H1 (cell line): ENCODE data around the gene KLK8. TPM values are rescaled to one million over a fixed set of nuclear protein-coding genes. Genes with fewer than 3 reads are reported as not detected.

Experiments
- CTCF ChIA-PET: fragments of 300-600 bp; sonication (Branson Sonifier 250); formaldehyde crosslinking; loops from one replicate; lab custom pipeline; 2021; ENCODE audit not compliant: partially characterized antibody; lab: Charles Lee
- POLR2A ChIA-PET: fragments of 300-600 bp; sonication (Branson Sonifier 250); formaldehyde crosslinking; loops from one replicate; lab custom pipeline; 2021; ENCODE audit warnings: inconsistent platforms; ENCODE audit not compliant: partially characterized antibody; lab: Charles Lee
- DNase-seq, 2 experiments: peaks; one replicate each; pipeline versions ENCODE4 v3.0.0 to v3.0.0-alpha.2; 2010 to 2022; ENCODE audit warnings: low spot score in 2 of 2, low read depth in 1 of 2, mixed read lengths in 1 of 2
- FAIRE-seq: peaks from 2 replicates; lab custom pipeline; 2011; peaks lifted over from hg19 to GRCh38; lab: Jason Lieb, UNC
- H2AFZ ChIP-seq: 2 replicates; pipeline ENCODE4 v1.8.1; 2012; ENCODE audit warnings: low read length, inconsistent platforms
- H2AK5ac ChIP-seq: 2 replicates; pipeline ENCODE4 v1.6.1; 2013; ENCODE audit warnings: low read depth, low read length
- H2BK120ac ChIP-seq: replicated peaks from 2 replicates; pipeline ENCODE3; 2013; ENCODE audit warnings: low read depth, low read length, inconsistent platforms
- H2BK12ac ChIP-seq: 2 replicates; pipeline ENCODE4 v1.6.1; 2013; ENCODE audit warnings: low read depth, low read length
- H2BK15ac ChIP-seq: 2 replicates; pipeline ENCODE4 v1.6.1; 2013; ENCODE audit warnings: low read length
- H2BK20ac ChIP-seq: 2 replicates; pipeline ENCODE4 v1.6.1; 2013; ENCODE audit warnings: low read length
- H2BK5ac ChIP-seq: 2 replicates; pipeline ENCODE4 v1.6.1; 2013; ENCODE audit warnings: low read depth, low read length
- H3K14ac ChIP-seq: 2 replicates; pipeline ENCODE4 v1.6.1; 2013; ENCODE audit warnings: inconsistent platforms; ENCODE audit not compliant: insufficient read length
- H3K18ac ChIP-seq: 2 replicates; pipeline ENCODE4 v1.6.1; 2013; ENCODE audit warnings: low read length; ENCODE audit errors: extremely low read depth
- H3K23ac ChIP-seq: 2 replicates; pipeline ENCODE4 v1.6.1; 2013; ENCODE audit warnings: inconsistent platforms; ENCODE audit not compliant: insufficient read length
- H3K23me2 ChIP-seq: 2 replicates; pipeline ENCODE4 v1.6.1; 2013; ENCODE audit warnings: low read depth, low read length
- H3K27ac ChIP-seq: 2 replicates; pipeline ENCODE4 v1.6.1; 2011; ENCODE audit warnings: low read depth, low read length, inconsistent platforms
- H3K27me3 ChIP-seq, 4 experiments: replicated peaks in 1 of 4; 1 replicate in 1 of 4; 2 replicates in 3 of 4; pipeline versions ENCODE4 v1.6.1 to v1.8.1; 2011 to 2013; ENCODE audit warnings: low read length in 3 of 4, mild to moderate bottlenecking in 3 of 4, inconsistent platforms in 2 of 4, mixed read lengths in 2 of 4, moderate library complexity in 1 of 4; ENCODE audit not compliant: control insufficient read depth in 3 of 4, insufficient read depth in 3 of 4; ENCODE audit errors: extremely low read depth in 1 of 4
- H3K36me3 ChIP-seq, 4 experiments: 2 replicates each; pipeline versions ENCODE4 v1.6.1 to v1.8.1; 2011 to 2013; ENCODE audit warnings: mild to moderate bottlenecking in 4 of 4, low read length in 3 of 4, moderate library complexity in 2 of 4, control low read depth in 1 of 4, inconsistent platforms in 1 of 4; ENCODE audit not compliant: insufficient read depth in 4 of 4, control insufficient read depth in 2 of 4
- H3K4ac ChIP-seq: replicated peaks from 2 replicates; pipeline ENCODE3; 2013; ENCODE audit warnings: low read length, low read depth, mixed read lengths, inconsistent platforms; ENCODE audit not compliant: insufficient read length
- H3K4me1 ChIP-seq, 4 experiments: replicated peaks in 1 of 4; 1 replicate in 1 of 4; 2 replicates in 3 of 4; pipeline versions ENCODE4 v1.6.1 to v1.8.1; 2011 to 2013; ENCODE audit warnings: low read length in 3 of 4, inconsistent platforms in 2 of 4, mixed read lengths in 1 of 4; ENCODE audit not compliant: insufficient read depth in 4 of 4, control insufficient read depth in 3 of 4
- H3K4me2 ChIP-seq, 2 experiments: 2 replicates each; pipeline versions ENCODE4 v1.6.1 to v1.8.1; 2011 to 2013; ENCODE audit warnings: low read depth in 2 of 2, low read length in 2 of 2, control low read depth in 1 of 2, inconsistent platforms in 1 of 2, mild to moderate bottlenecking in 1 of 2; ENCODE audit not compliant: insufficient read depth in 1 of 2
- H3K4me3 ChIP-seq, 4 experiments: fragments of 200-600, 300-600 bp in 1 of 4; sonication (generic), shearing (Covaris generic), sonication (Bioruptor Twin) in 1 of 4; 2 replicates each; pipeline versions ENCODE4 v1.5.1 to v1.8.1; 2011 to 2016; ENCODE audit warnings: low read length in 4 of 4, low read depth in 3 of 4, control low read depth in 2 of 4, inconsistent platforms in 2 of 4, mild to moderate bottlenecking in 2 of 4, mixed read lengths in 1 of 4, moderate library complexity in 1 of 4; ENCODE audit not compliant: insufficient read depth in 2 of 4; ENCODE audit errors: extremely low read depth in 1 of 4
- H3K56ac ChIP-seq: replicated peaks from 2 replicates; pipeline ENCODE3; 2013; ENCODE audit warnings: low read depth, mild to moderate bottlenecking, mixed read lengths, low read length, inconsistent platforms; ENCODE audit not compliant: insufficient read length
- H3K79me1 ChIP-seq: 2 replicates; pipeline ENCODE4 v1.6.1; 2013; ENCODE audit warnings: low read depth, low read length, control low read depth
- H3K79me2 ChIP-seq, 2 experiments: 2 replicates each; pipeline versions ENCODE4 v1.6.1 to v1.8.1; 2012 to 2013; ENCODE audit warnings: low read length in 2 of 2, mild to moderate bottlenecking in 2 of 2, inconsistent platforms in 1 of 2; ENCODE audit not compliant: insufficient read depth in 2 of 2, control insufficient read depth in 1 of 2
- H3K9ac ChIP-seq, 4 experiments: replicated peaks in 1 of 4; 1 replicate in 1 of 4; 2 replicates in 3 of 4; pipeline versions ENCODE4 v1.6.1 to v1.8.1; 2011 to 2013; ENCODE audit warnings: low read depth in 3 of 4, low read length in 3 of 4, control low read depth in 2 of 4, mild to moderate bottlenecking in 2 of 4, moderate library complexity in 2 of 4, inconsistent platforms in 1 of 4; ENCODE audit errors: extremely low read depth in 1 of 4
- H3K9me3 ChIP-seq, 2 experiments: 2 replicates each; pipeline versions ENCODE4 v1.6.1 to v1.8.1; 2012 to 2013; ENCODE audit warnings: mild to moderate bottlenecking in 2 of 2, moderate library complexity in 2 of 2, control low read depth in 1 of 2, inconsistent platforms in 1 of 2, low read depth in 1 of 2, low read length in 1 of 2, mixed read lengths in 1 of 2; ENCODE audit not compliant: insufficient read depth in 2 of 2
- H4K20me1 ChIP-seq, 2 experiments: replicated peaks in 1 of 2; 2 replicates each; pipeline versions ENCODE3 to v1.8.1; 2011 to 2013; ENCODE audit warnings: inconsistent platforms in 2 of 2, low read length in 2 of 2, mild to moderate bottlenecking in 1 of 2; ENCODE audit not compliant: insufficient read depth in 2 of 2, control insufficient read depth in 1 of 2
- H4K5ac ChIP-seq: 2 replicates; pipeline ENCODE4 v1.6.1; 2013; ENCODE audit warnings: low read length, low read depth, mixed read lengths, inconsistent platforms; ENCODE audit not compliant: insufficient read length
- H4K8ac ChIP-seq: 2 replicates; pipeline ENCODE4 v1.8.0; 2013; ENCODE audit warnings: mild to moderate bottlenecking, moderate library complexity, low read length, inconsistent platforms; ENCODE audit not compliant: insufficient read depth; ENCODE audit errors: extremely low read depth
- H4K91ac ChIP-seq: replicated peaks from 2 replicates; pipeline ENCODE3; 2013; ENCODE audit warnings: low read length, mixed read lengths, inconsistent platforms; ENCODE audit not compliant: insufficient read length
- CREB1 ChIP-seq: IDR thresholded peaks from 2 replicates; pipeline ENCODE4 v1.6.1; 2012; ENCODE audit warnings: inconsistent platforms
- EZH2 ChIP-seq: fragments of 200-600 bp; sonication (generic); IDR thresholded peaks from 2 replicates; pipeline ENCODE4 v1.7.1; 2012; ENCODE audit warnings: low read depth, mild to moderate bottlenecking, moderate library complexity, low read length, inconsistent platforms; ENCODE audit not compliant: severe bottlenecking
- HDAC2 ChIP-seq, 2 experiments: fragments of 300-600 bp in 1 of 2; sonication (generic) in 1 of 2; IDR thresholded peaks; 2 replicates each; pipeline ENCODE4 v1.6.1; 2011 to 2012; ENCODE audit warnings: low read depth in 2 of 2, low read length in 2 of 2, mild to moderate bottlenecking in 2 of 2, moderate library complexity in 2 of 2, borderline replicate concordance in 1 of 2, inconsistent platforms in 1 of 2
- KDM1A ChIP-seq: fragments of 200-600, 300-600 bp; sonication (generic); IDR thresholded peaks from 2 replicates; pipeline ENCODE4 v1.7.1; 2016; ENCODE audit warnings: mild to moderate bottlenecking, low read length, borderline replicate concordance
- MAX ChIP-seq: IDR thresholded peaks from 2 replicates; pipeline ENCODE4 v1.6.1; 2012; ENCODE audit warnings: inconsistent platforms
- PHF8 ChIP-seq: fragments of 200-600 bp; sonication (generic); conservative IDR thresholded peaks from 2 replicates; pipeline ENCODE4 v1.7.1; 2012; ENCODE audit warnings: low read depth, mild to moderate bottlenecking, inconsistent platforms, low read length, moderate library complexity
- SAP30 ChIP-seq: fragments of 300-600 bp; sonication (generic); IDR thresholded peaks from 2 replicates; pipeline ENCODE4 v1.7.1; 2012; ENCODE audit warnings: low read length, moderate library complexity, mild to moderate bottlenecking, inconsistent platforms; ENCODE audit not compliant: insufficient read depth, insufficient replicate concordance
- SRF ChIP-seq: IDR thresholded peaks from 2 replicates; pipeline ENCODE4 v1.6.1; 2011; ENCODE audit warnings: mild to moderate bottlenecking, low read depth, low read length, moderate library complexity
- TAF7 ChIP-seq: optimal IDR thresholded peaks from 2 replicates; pipeline ENCODE3; 2011; ENCODE audit warnings: low read depth, mild to moderate bottlenecking, inconsistent platforms, low read length, moderate library complexity, borderline replicate concordance
- WGBS, 2 experiments: shearing (Covaris generic) in 1 of 2; methylation state at CpG; one replicate each; pipeline versions ENCODE4 v1.1.6 to v1.1.7; 2013 to 2015; ENCODE audit warnings: low lambda C conversion rate in 2 of 2, mixed read lengths in 2 of 2, inconsistent platforms in 1 of 2, low coverage in 1 of 2, missing lambda C conversion rate in 1 of 2; ENCODE audit not compliant: insufficient replicate concordance in 2 of 2, insufficient coverage in 1 of 2, insufficient read length in 1 of 2; ENCODE audit errors: extremely low coverage in 1 of 2, missing lambda C conversion rate in 1 of 2; 5-methylcytosine and 5-hydroxymethylcytosine counted together
- polyA plus RNA-seq, 7 experiments: library from polyadenylated mRNA; depleted of rRNA in 3 of 7; stranded (reverse) in 5 of 7; unstranded in 2 of 7; fragments of >200 nt in 5 of 7; fragments of 200-250 nt in 2 of 7; gene quantifications; 1 replicate in 5 of 7; 2 replicates in 1 of 7; 4 replicates in 1 of 7; pipeline versions ENCODE4 v1.2.1 to v1.2.3, GENCODE V29; 2011 to 2013; ENCODE audit warnings: missing spikeins in 2 of 7, mixed read lengths in 2 of 7
- total RNA-seq: library from RNA; stranded (reverse); fragmentation: NEBNext Ultra II Directional; extraction: Animal tissue kit (Norgen Biotek cat#: 25700); gene quantifications from 2 replicates; pipeline ENCODE4 v1.2.1, GENCODE V29; 2021
- TF ChIP-seq, protein P1 (sequence below): IDR thresholded peaks from 2 replicates; pipeline ENCODE4 v1.6.1; 2012; ENCODE audit warnings: inconsistent platforms

The KLK8 gene
- total and polyA plus RNA-seq, 2 of the 8 experiments (the other 6 are each of a cell fraction or from before 2014, with no cell fraction given) = 2.9 to 3.6 TPM

- Histone ChIP-seq H2BK12ac (peak overlapping the region; percentile 85; the same call in 1 of the 2 replicates), H3K4me1 (peaks cover 0 to 15% (median 7%) of the 10 kb centered on the region in 4 experiments; a peak in 4 of 7 replicates), H3K4me3 (no peak overlapping the region), H3K23me2 (no peaks in the 10 kb centered on the region; the same call in 1 of the 2 replicates), H4K20me1 (no peaks in the 10 kb centered on the region), H3K79me2 (no peaks in the 10 kb centered on the region), H4K8ac (no peak overlapping the region), H3K27ac (no peak overlapping the region), H2BK15ac (no peak overlapping the region), H2BK120ac (no peak overlapping the region), H3K4me2 (peak overlapping the region in 1 of 2 experiments; percentile 15; a peak in 1 of 4 replicates), H2BK5ac (no peak overlapping the region; the same call in 1 of the 2 replicates), H3K18ac (0 out of 2 replicates have a peak overlapping the region, but pooled peaks have one; percentile 24), H3K9me3 (no peaks in the 10 kb centered on the region), H4K91ac (no peak overlapping the region), H2AK5ac (no peak overlapping the region), H3K79me1 (no peaks in the 10 kb centered on the region), H3K4ac (no peak overlapping the region), H2AFZ (no peak overlapping the region), H3K56ac (no peak overlapping the region), H3K14ac (no peak overlapping the region), H3K27me3 (no peaks in the 10 kb centered on the region), H2BK20ac (0 out of 2 replicates have a peak overlapping the region, but pooled peaks have one; percentile 43), H3K9ac (no peak overlapping the region), H4K5ac (no peak overlapping the region), H3K23ac (no peak overlapping the region), H3K36me3 (no peaks in the 10 kb centered on the region)
- FAIRE-seq (no peak), DNase-seq (no peak)
- TF ChIP-seq SAP30 (no peak), KDM1A (no peak), EZH2 (no peak), CREB1 (no peak), HDAC2 (IDR thresholded peaks at IDR 0.05; ENCODE audit: borderline replicate concordance in 1 of 2, low read depth in 2 of 2, low read length in 2 of 2) (no peak), PHF8 (no peak), TAF7 (no peak), MAX (no peak), SRF (no peak)
- TF ChIP-seq, protein P1, sequence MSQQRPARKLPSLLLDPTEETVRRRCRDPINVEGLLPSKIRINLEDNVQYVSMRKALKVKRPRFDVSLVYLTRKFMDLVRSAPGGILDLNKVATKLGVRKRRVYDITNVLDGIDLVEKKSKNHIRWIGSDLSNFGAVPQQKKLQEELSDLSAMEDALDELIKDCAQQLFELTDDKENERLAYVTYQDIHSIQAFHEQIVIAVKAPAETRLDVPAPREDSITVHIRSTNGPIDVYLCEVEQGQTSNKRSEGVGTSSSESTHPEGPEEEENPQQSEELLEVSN = no peak
- POLR2A ChIA-PET = interaction anchor here (1.2 to 1.4 kb wide), 2 partner anchors 18 to 27 kb away, joined by 3 read pairs; partner anchors contain the start of gene KLK11
- 84% methylated on average over 11 of the region's 11 CpGs; no CpG with 5 or more reads in 1 of the 2 experiments for WGBS, 2 experiments
- CTCF ChIA-PET = interaction anchor here (0.9 to 6.7 kb wide), 3 partner anchors 24 to 341 kb away, joined by 3 to 54 read pairs (median 3); partner anchors contain the start of gene KLK10
Observed at GRCh38 chr19:51044327-51044726, 42.9 kb upstream of the KLK8 start.
